Subcutaneous abdominal adipose tissue (tissue), 5 donors: Measurements from ENCODE around the gene EFCAB9.

Source experiments
- H3K27ac ChIP-seq: one replicate; pipeline ENCODE4 v1.7.0; 2013; ENCODE audit warnings: low read depth, mild to moderate bottlenecking, inconsistent platforms, low read length, moderate library complexity
- H3K27me3 ChIP-seq, 5 donors: one replicate each; pipeline ENCODE4 v1.7.0; 2013; ENCODE audit warnings: low read length in 5 of 5, inconsistent platforms in 1 of 5; ENCODE audit not compliant: control insufficient read depth in 5 of 5, insufficient read depth in 4 of 5
- H3K36me3 ChIP-seq, 5 donors: one replicate each; pipeline ENCODE4 v1.7.0; 2013; ENCODE audit warnings: low read length in 5 of 5; ENCODE audit not compliant: control insufficient read depth in 5 of 5, insufficient read depth in 5 of 5
- H3K4me1 ChIP-seq, 5 donors: one replicate each; pipeline ENCODE4 v1.7.0; 2013; ENCODE audit warnings: low read length in 5 of 5, mild to moderate bottlenecking in 3 of 5, moderate library complexity in 1 of 5; ENCODE audit not compliant: control insufficient read depth in 5 of 5, insufficient read depth in 5 of 5
- H3K4me3 ChIP-seq, 5 donors: one replicate each; pipeline ENCODE4 v1.7.0; 2013; ENCODE audit warnings: low read length in 5 of 5, low read depth in 1 of 5
- H3K9ac ChIP-seq, 5 donors: one replicate each; pipeline ENCODE4 v1.7.0; 2013; ENCODE audit warnings: low read length in 5 of 5, mild to moderate bottlenecking in 4 of 5, moderate library complexity in 3 of 5
- H3K9me3 ChIP-seq, 5 donors: one replicate each; pipeline ENCODE4 v1.7.0; 2013; ENCODE audit warnings: low read length in 5 of 5; ENCODE audit not compliant: control insufficient read depth in 5 of 5
- donor health status: healthy.
- donor health status: healthy.
- donor health status: healthy.
- donor health status: healthy.
- donor health status: healthy.

The EFCAB9 gene

GRCh38 chr5:172229904-172230303 lies 35.9 kb downstream of the EFCAB9 start:
- no peak overlapping the region for H3K9ac ChIP-seq
- H3K27me3 ChIP-seq = no peaks in the 10 kb centered on the region
- H3K4me3 ChIP-seq = no peak overlapping the region
- H3K4me1 ChIP-seq = no peaks in the 10 kb centered on the region
- peaks cover 8 to 32% (median 18%) of the 10 kb centered on the region in 5 donors for H3K36me3 ChIP-seq
- no peak overlapping the region for H3K27ac ChIP-seq
- H3K9me3 ChIP-seq = no peaks in the 10 kb centered on the region

DNA sequence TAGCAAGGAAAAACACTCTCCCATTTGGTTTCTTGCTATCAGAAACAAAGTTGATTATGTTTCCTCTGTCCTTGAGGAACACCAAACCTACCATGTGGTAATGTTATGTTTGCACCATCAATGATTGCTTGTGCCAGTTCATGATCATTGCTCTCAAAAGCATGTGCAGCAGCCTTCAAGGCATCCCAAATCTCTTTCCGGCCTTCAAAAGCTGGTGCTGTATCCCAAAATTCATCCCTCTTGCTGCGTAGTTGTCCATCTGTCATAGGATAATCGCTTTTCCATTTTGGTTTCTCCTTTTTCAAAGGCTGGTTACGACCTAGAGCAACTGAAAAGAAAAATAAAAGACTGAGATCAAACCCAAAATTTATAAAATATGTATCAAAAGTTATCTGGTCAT lies 40.1 kb downstream of the EFCAB9 start:
- Histone ChIP-seq H3K4me1 (peaks cover 0 to 7% (median 6%) of the 10 kb centered on the region in 5 donors), H3K36me3 (peaks cover 8 to 23% (median 14%) of the 10 kb centered on the region in 5 donors)

DNA sequence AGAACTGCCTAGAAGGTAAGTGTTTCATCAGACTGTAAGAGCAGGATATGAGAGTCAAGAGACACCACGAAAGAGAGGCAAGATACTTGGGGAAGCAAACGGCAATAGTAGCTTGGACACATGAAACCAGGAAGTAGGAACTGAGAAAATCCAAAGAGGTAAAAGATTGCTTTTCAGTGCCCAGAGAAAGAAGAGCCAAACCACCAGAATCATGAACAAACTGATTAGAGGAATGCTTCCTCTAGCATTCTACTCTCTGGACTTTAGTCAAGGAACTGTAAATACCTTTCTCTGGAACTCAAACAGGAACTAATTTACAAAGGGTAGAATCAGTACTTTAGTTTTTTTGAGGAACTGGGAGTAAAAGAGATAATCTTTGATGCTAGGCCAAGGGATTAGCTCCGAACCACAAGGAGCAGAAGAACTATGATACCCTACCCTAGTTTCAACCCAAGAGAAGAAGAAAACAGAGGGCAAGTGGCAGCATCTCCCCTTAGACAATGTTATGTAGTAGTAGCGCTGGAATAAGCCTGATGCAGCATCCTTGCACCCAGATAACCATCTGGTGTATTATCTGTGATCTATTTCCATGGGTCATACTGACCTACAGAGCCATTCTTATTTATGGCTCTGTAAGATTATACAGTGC lies 41.3 kb downstream of the EFCAB9 start:
- peaks cover 8 to 17% (median 11%) of the 10 kb centered on the region in 5 donors for H3K36me3 ChIP-seq

More for the DNA sequence above, 40.1 kb downstream of the EFCAB9 start:
- Histone ChIP-seq H3K27ac (no peak overlapping the region), H3K4me3 (no peak overlapping the region), H3K27me3 (no peaks in the 10 kb centered on the region), H3K9ac (no peak overlapping the region), H3K9me3 (no peaks in the 10 kb centered on the region)

DNA sequence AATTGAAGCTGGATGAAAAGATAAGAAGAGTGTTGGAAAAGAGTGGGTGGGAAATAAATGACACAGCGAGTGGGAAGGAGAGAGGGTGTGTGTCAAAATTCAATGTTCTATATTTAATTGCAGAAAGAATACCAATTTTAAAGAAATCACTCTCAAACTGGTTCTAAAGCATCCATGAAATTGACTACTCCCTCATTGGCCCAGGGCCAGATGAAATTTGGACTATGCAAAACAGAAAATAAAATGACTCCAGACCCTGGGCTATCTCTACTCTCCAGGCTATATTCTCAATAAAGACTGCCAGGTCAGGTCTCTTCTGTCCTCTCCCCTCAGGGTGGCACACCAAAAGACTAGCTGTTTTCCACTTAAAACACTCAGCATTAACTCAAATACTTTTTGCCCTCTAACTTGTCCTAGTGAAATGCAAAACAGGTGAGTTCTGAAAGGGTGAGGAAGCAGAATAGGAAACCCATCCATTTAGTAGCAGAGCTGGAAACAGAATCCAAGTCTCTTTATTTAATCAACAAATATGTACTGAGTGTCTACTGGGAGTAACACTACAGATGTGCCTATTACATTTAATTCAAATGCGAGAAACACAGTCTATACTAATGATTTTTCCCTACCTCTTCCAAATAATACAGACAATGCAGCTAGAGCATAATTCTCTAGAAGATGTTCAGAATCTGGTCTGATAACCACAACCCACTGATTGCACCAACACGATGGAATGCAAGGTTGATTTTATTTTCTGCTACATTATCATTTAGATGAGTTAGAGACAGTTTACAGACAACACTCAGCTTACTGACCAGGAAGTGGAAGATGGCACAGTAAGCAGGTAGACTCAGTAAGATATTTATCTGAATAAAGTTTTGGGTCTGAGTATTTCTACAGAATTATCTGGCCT lies 42.1 kb downstream of the EFCAB9 start:
- no peaks in the 10 kb centered on the region for H3K9me3 ChIP-seq
- peaks cover 0 to 7% (median 6%) of the 10 kb centered on the region in 5 donors for H3K4me1 ChIP-seq
- H3K4me3 ChIP-seq = no peak overlapping the region
- H3K36me3 ChIP-seq = peaks cover 8 to 16% (median 11%) of the 10 kb centered on the region in 5 donors
- H3K27ac ChIP-seq = no peak overlapping the region
- no peaks in the 10 kb centered on the region for H3K27me3 ChIP-seq
- H3K9ac ChIP-seq = no peak overlapping the region

More for the DNA sequence above, 41.3 kb downstream of the EFCAB9 start:
- Histone ChIP-seq H3K9ac (no peak overlapping the region), H3K9me3 (no peaks in the 10 kb centered on the region), H3K27me3 (no peaks in the 10 kb centered on the region), H3K4me3 (no peak overlapping the region), H3K27ac (no peak overlapping the region), H3K4me1 (peaks cover 0 to 7% (median 6%) of the 10 kb centered on the region in 5 donors)

- Histone ChIP-seq H3K27ac (no peak overlapping the region), H3K36me3 (peaks cover 1 to 6% (median 2%) of the 10 kb centered on the region in 5 donors), H3K27me3 (no peaks in the 10 kb centered on the region), H3K4me3 (no peak overlapping the region), H3K9ac (no peak overlapping the region), H3K4me1 (peaks cover 0 to 7% (median 6%) of the 10 kb centered on the region in 5 donors), H3K9me3 (no peaks in the 10 kb centered on the region)
These were observed 44.4 kb downstream of the EFCAB9 start for GRCh38 chr5:172238334-172238733.

DNA sequence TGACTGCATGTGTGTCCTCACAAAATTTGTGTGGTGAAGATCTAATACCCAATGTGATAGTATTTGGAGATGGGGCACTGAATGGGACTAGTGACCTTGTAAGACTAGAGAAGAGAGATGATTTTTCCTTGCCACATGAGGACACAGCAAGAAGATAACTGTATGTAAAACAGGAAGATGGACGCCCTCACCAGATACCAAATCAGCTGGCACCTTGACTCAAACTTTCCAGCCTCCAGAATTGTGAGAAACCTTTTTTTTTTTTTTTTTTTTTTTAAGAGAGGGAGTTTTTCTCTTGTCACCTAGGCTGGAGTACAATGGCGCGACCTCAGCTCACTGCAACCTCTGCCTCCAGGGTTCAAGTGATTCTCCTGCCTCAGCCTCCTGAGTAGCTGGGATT lies 49.3 kb downstream of the EFCAB9 start:
- Histone ChIP-seq H3K9me3 (no peaks in the 10 kb centered on the region), H3K27ac (no peak overlapping the region), H3K9ac (no peak overlapping the region), H3K4me3 (no peak overlapping the region), H3K36me3 (no peaks in the 10 kb centered on the region), H3K4me1 (peaks cover 0 to 6% (median 0%) of the 10 kb centered on the region in 5 donors), H3K27me3 (no peaks in the 10 kb centered on the region)

- peaks cover 0 to 6% (median 0%) of the 10 kb centered on the region in 5 donors for H3K4me1 ChIP-seq
- no peaks in the 10 kb centered on the region for H3K9me3 ChIP-seq
These were observed 51.1 kb downstream of the EFCAB9 start for GRCh38 chr5:172245046-172245445.

GRCh38 chr5:172245703-172246125 lies 51.7 kb downstream of the EFCAB9 start:
- no peak overlapping the region for H3K27ac ChIP-seq

More at GRCh38 chr5:172245046-172245445, 51.1 kb downstream of the EFCAB9 start:
- no peak overlapping the region for H3K4me3 ChIP-seq
- no peaks in the 10 kb centered on the region for H3K36me3 ChIP-seq
- no peak overlapping the region for H3K9ac ChIP-seq
- no peaks in the 10 kb centered on the region for H3K27me3 ChIP-seq
- H3K27ac ChIP-seq = no peak overlapping the region

DNA sequence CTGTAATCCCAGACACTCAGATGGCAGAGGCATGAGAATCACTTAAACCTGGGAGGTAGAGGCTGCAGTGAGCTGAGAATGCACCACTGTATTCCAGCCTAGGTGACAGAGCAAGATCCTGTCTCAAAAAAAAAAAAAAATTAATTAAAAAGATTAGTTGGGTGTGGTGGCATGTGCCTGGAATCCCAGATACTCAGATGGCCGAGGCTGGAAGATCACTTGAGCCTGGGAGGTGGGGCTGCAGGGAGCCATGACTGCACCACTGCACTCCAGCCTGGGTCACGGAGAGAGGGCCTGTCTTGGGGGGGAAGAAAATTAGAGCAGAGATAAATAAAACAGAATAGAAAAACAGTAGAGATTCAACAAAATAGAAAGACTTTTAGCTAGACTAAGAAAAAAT lies 54.7 kb downstream of the EFCAB9 start:
- Histone ChIP-seq H3K36me3 (peaks cover 0 to 4% (median 0%) of the 10 kb centered on the region in 5 donors), H3K27ac (no peak overlapping the region), H3K9ac (no peak overlapping the region), H3K9me3 (peaks cover 3 to 26% (median 12%) of the 10 kb centered on the region in 5 donors), H3K27me3 (no peaks in the 10 kb centered on the region), H3K4me3 (no peak overlapping the region), H3K4me1 (peaks cover 0 to 6% (median 0%) of the 10 kb centered on the region in 5 donors)

More at GRCh38 chr5:172245703-172246125, 51.7 kb downstream of the EFCAB9 start:
- Histone ChIP-seq H3K27me3 (no peaks in the 10 kb centered on the region), H3K4me3 (no peak overlapping the region), H3K9ac (no peak overlapping the region), H3K36me3 (peaks cover 0 to 4% (median 0%) of the 10 kb centered on the region in 5 donors), H3K9me3 (peaks cover 0 to 5% (median 0%) of the 10 kb centered on the region in 5 donors), H3K4me1 (peaks cover 0 to 6% (median 0%) of the 10 kb centered on the region in 5 donors)

- Histone ChIP-seq H3K36me3 (peaks cover 4 to 11% (median 10%) of the 10 kb centered on the region in 5 donors), H3K9ac (no peak overlapping the region), H3K27ac (no peak overlapping the region), H3K4me1 (no peaks in the 10 kb centered on the region), H3K9me3 (peaks cover 3 to 26% (median 12%) of the 10 kb centered on the region in 5 donors), H3K4me3 (no peak overlapping the region), H3K27me3 (no peaks in the 10 kb centered on the region)
These were observed 57.4 kb downstream of the EFCAB9 start for GRCh38 chr5:172251419-172251818.
